ENCODE measurements around the gene KIF5C.

The KIF5C gene

GRCh38 chr2:148832637-148833036, 42.4 kb upstream of the KIF5C start:
- Histone ChIP-seq H3K4ac (ENCODE audit: low read depth in 1 of 2, low read length in 2 of 2) (no peak overlapping the region), H3K36me3 (ENCODE audit: control insufficient read depth in 1 of 2, insufficient read depth in 2 of 2, low read depth in 1 of 2, low read length in 2 of 2) (no peaks in the 10 kb centered on the region), H2BK5ac (ENCODE audit: low read depth, low read length, poor library complexity, severe bottlenecking) (no peak overlapping the region), H4K91ac (ENCODE audit: low read length) (no peak overlapping the region), H3K79me1 (replicated peaks; ENCODE audit: low read length, poor library complexity, severe bottlenecking) (no peaks in the 10 kb centered on the region), H3K18ac (ENCODE audit: low read depth in 1 of 2, low read length in 2 of 2) (no peak overlapping the region), H2BK12ac (ENCODE audit: low read length in 2 of 2) (no peak overlapping the region), H3K27ac (ENCODE audit: low read length, poor library complexity, severe bottlenecking) (no peak overlapping the region), H3K4me3 (ENCODE audit: insufficient read depth in 1 of 2, low read depth in 1 of 2, low read length in 2 of 2) (no peak overlapping the region), H3K9me3 (ENCODE audit: control insufficient read depth, low read length) (peaks cover 4% of the 10 kb centered on the region), H2AFZ (ENCODE audit: low read depth, low read length) (no peak overlapping the region), H3K23ac (ENCODE audit: low read length in 2 of 2) (no peak overlapping the region), H2BK15ac (ENCODE audit: low read depth, poor library complexity, severe bottlenecking) (no peak overlapping the region), H3K4me2 (ENCODE audit: low read length, poor library complexity, severe bottlenecking) (no peak overlapping the region), H3K4me1 (ENCODE audit: control insufficient read depth, insufficient read depth, low read depth, low read length) (no peaks in the 10 kb centered on the region), H3K27me3 (ENCODE audit: control insufficient read depth in 1 of 2, insufficient read depth in 1 of 2, low read length in 2 of 2) (peaks cover 11 to 15% of the 10 kb centered on the region in 2 experiments), H4K8ac (ENCODE audit: low read length) (no peak overlapping the region), H2BK120ac (ENCODE audit: low read depth, low read length) (no peak overlapping the region), H2AK5ac (ENCODE audit: low read length, severe bottlenecking) (no peak overlapping the region), H3K14ac (ENCODE audit: low read length in 2 of 2) (no peak overlapping the region), H3K9ac (ENCODE audit: low read length) (no peak overlapping the region)
- no peak for DNase-seq
- WGBS = 90% methylated on average over 7 of the region's 7 CpGs

- Histone ChIP-seq H3K79me1 (replicated peaks; ENCODE audit: low read length, poor library complexity, severe bottlenecking) (no peaks in the 10 kb centered on the region), H3K23ac (ENCODE audit: low read length in 2 of 2) (no peak overlapping the region), H4K91ac (ENCODE audit: low read length) (no peak overlapping the region), H4K8ac (ENCODE audit: low read length) (no peak overlapping the region), H3K4me2 (ENCODE audit: low read length, poor library complexity, severe bottlenecking) (no peak overlapping the region), H2BK12ac (ENCODE audit: low read length in 2 of 2) (no peak overlapping the region), H2BK5ac (ENCODE audit: low read depth, low read length, poor library complexity, severe bottlenecking) (no peak overlapping the region), H3K27me3 (ENCODE audit: control insufficient read depth in 1 of 2, insufficient read depth in 1 of 2, low read length in 2 of 2) (no peaks in the 10 kb centered on the region), H2BK120ac (ENCODE audit: low read depth, low read length) (no peak overlapping the region), H2AFZ (ENCODE audit: low read depth, low read length) (no peak overlapping the region), H2BK15ac (ENCODE audit: low read depth, poor library complexity, severe bottlenecking) (no peak overlapping the region), H3K9me3 (ENCODE audit: control insufficient read depth, low read length) (no peaks in the 10 kb centered on the region), H3K18ac (ENCODE audit: low read depth in 1 of 2, low read length in 2 of 2) (no peak overlapping the region), H3K9ac (ENCODE audit: low read length) (no peak overlapping the region), H2AK5ac (ENCODE audit: low read length, severe bottlenecking) (no peak overlapping the region), H3K4me3 (ENCODE audit: insufficient read depth in 1 of 2, low read depth in 1 of 2, low read length in 2 of 2) (no peak overlapping the region), H3K27ac (ENCODE audit: low read length, poor library complexity, severe bottlenecking) (no peak overlapping the region), H3K14ac (ENCODE audit: low read length in 2 of 2) (no peak overlapping the region), H3K4me1 (ENCODE audit: control insufficient read depth, insufficient read depth, low read depth, low read length) (no peaks in the 10 kb centered on the region), H3K4ac (ENCODE audit: low read depth in 1 of 2, low read length in 2 of 2) (no peak overlapping the region), H3K36me3 (ENCODE audit: control insufficient read depth in 1 of 2, insufficient read depth in 2 of 2, low read depth in 1 of 2, low read length in 2 of 2) (no peaks in the 10 kb centered on the region)
- WGBS = 86% methylated on average over 2 of the region's 4 CpGs
- DNase-seq = no peak
Measured at GRCh38 chr2:148842050-148842449, 33.0 kb upstream of the KIF5C start.

GRCh38 chr2:148848146-148848545, 26.9 kb upstream of the KIF5C start:
- Histone ChIP-seq H3K4ac (ENCODE audit: low read depth in 1 of 2, low read length in 2 of 2) (no peak overlapping the region), H4K8ac (ENCODE audit: low read length) (no peak overlapping the region), H2BK15ac (ENCODE audit: low read depth, poor library complexity, severe bottlenecking) (no peak overlapping the region), H3K27ac (ENCODE audit: low read length, poor library complexity, severe bottlenecking) (no peak overlapping the region), H2BK120ac (ENCODE audit: low read depth, low read length) (no peak overlapping the region), H3K9me3 (ENCODE audit: control insufficient read depth, low read length) (peaks cover 14% of the 10 kb centered on the region), H3K9ac (ENCODE audit: low read length) (no peak overlapping the region), H4K91ac (ENCODE audit: low read length) (no peak overlapping the region), H3K14ac (ENCODE audit: low read length in 2 of 2) (no peak overlapping the region), H3K4me2 (ENCODE audit: low read length, poor library complexity, severe bottlenecking) (no peak overlapping the region), H2AFZ (ENCODE audit: low read depth, low read length) (no peak overlapping the region), H3K18ac (ENCODE audit: low read depth in 1 of 2, low read length in 2 of 2) (no peak overlapping the region), H3K4me1 (ENCODE audit: control insufficient read depth, insufficient read depth, low read depth, low read length) (no peaks in the 10 kb centered on the region), H2AK5ac (ENCODE audit: low read length, severe bottlenecking) (no peak overlapping the region), H3K4me3 (ENCODE audit: insufficient read depth in 1 of 2, low read depth in 1 of 2, low read length in 2 of 2) (no peak overlapping the region), H3K36me3 (ENCODE audit: control insufficient read depth in 1 of 2, insufficient read depth in 2 of 2, low read depth in 1 of 2, low read length in 2 of 2) (no peaks in the 10 kb centered on the region), H2BK12ac (ENCODE audit: low read length in 2 of 2) (no peak overlapping the region), H3K27me3 (ENCODE audit: control insufficient read depth in 1 of 2, insufficient read depth in 1 of 2, low read length in 2 of 2) (peaks cover 0 to 7% of the 10 kb centered on the region in 2 experiments), H3K23ac (ENCODE audit: low read length in 2 of 2) (no peak overlapping the region), H2BK5ac (ENCODE audit: low read depth, low read length, poor library complexity, severe bottlenecking) (no peak overlapping the region), H3K79me1 (replicated peaks; ENCODE audit: low read length, poor library complexity, severe bottlenecking) (no peaks in the 10 kb centered on the region)
- DNase-seq = no peak
- WGBS = no CpG with 5 or more reads among the region's 1 CpG

GRCh38 chr2:148853458-148853857, 21.6 kb upstream of the KIF5C start:
- no peak overlapping the region for H4K8ac ChIP-seq (ENCODE audit: low read length)
- WGBS = no CpG with 5 or more reads among the region's 2 CpGs
- no peak overlapping the region for H3K18ac ChIP-seq (ENCODE audit: low read depth in 1 of 2, low read length in 2 of 2)

More at GRCh38 chr2:148853458-148853857, 21.6 kb upstream of the KIF5C start:
- no peak overlapping the region for H3K14ac ChIP-seq (ENCODE audit: low read length in 2 of 2)
- no peak overlapping the region for H2AK5ac ChIP-seq (ENCODE audit: low read length, severe bottlenecking)
- H3K9me3 ChIP-seq (ENCODE audit: control insufficient read depth, low read length) = peaks cover 6% of the 10 kb centered on the region
- H3K23ac ChIP-seq (ENCODE audit: low read length in 2 of 2) = no peak overlapping the region
- no peak overlapping the region for H2BK5ac ChIP-seq (ENCODE audit: low read depth, low read length, poor library complexity, severe bottlenecking)
- no peak overlapping the region for H3K4me2 ChIP-seq (ENCODE audit: low read length, poor library complexity, severe bottlenecking)
- no peak overlapping the region for H3K4ac ChIP-seq (ENCODE audit: low read depth in 1 of 2, low read length in 2 of 2)
- no peak overlapping the region for H2AFZ ChIP-seq (ENCODE audit: low read depth, low read length)
- H3K36me3 ChIP-seq (ENCODE audit: control insufficient read depth in 1 of 2, insufficient read depth in 2 of 2, low read depth in 1 of 2, low read length in 2 of 2) = no peaks in the 10 kb centered on the region
- no peak overlapping the region for H2BK12ac ChIP-seq (ENCODE audit: low read length in 2 of 2)
- no peaks in the 10 kb centered on the region for H3K79me1 ChIP-seq (replicated peaks; ENCODE audit: low read length, poor library complexity, severe bottlenecking)
- H3K4me1 ChIP-seq (ENCODE audit: control insufficient read depth, insufficient read depth, low read depth, low read length) = no peaks in the 10 kb centered on the region
- no peak overlapping the region for H2BK15ac ChIP-seq (ENCODE audit: low read depth, poor library complexity, severe bottlenecking)
- H2BK120ac ChIP-seq (ENCODE audit: low read depth, low read length) = no peak overlapping the region
- no peak for DNase-seq
- H3K4me3 ChIP-seq (ENCODE audit: insufficient read depth in 1 of 2, low read depth in 1 of 2, low read length in 2 of 2) = no peak overlapping the region
- no peak overlapping the region for H3K9ac ChIP-seq (ENCODE audit: low read length)
- no peak overlapping the region for H3K27ac ChIP-seq (ENCODE audit: low read length, poor library complexity, severe bottlenecking)
- H4K91ac ChIP-seq (ENCODE audit: low read length) = no peak overlapping the region
- H3K27me3 ChIP-seq (ENCODE audit: control insufficient read depth in 1 of 2, insufficient read depth in 1 of 2, low read length in 2 of 2) = peaks cover 3 to 10% of the 10 kb centered on the region in 2 experiments

Measured in mesenchymal stem cell (in vitro differentiated cells and primary cell).